Suprapubic skin (tissue), 4 donors: ENCODE data around the gene TUBB2A. TPM values are rescaled to one million over a fixed set of nuclear protein-coding genes. Genes with fewer than 3 reads are reported as not detected.
A peak's percentile ranks its signal among the peaks of the same experiment; 100 is the strongest.
"Not testable (repeated sequence)": the region's sequence is repeated elsewhere in the genome, so short reads cannot be mapped to it uniquely, and the experiment has no call there.

ENCODE experiments used
- DNase-seq, 2 donors: peaks; one replicate each; pipeline ENCODE4 v3.0.0-alpha.2; 2019; ENCODE audit warnings: low spot score in 2 of 2
- H3K27ac ChIP-seq: fragments of 200-600 bp; sonication (generic); one replicate; pipeline ENCODE4 v1.5.1; 2019
- H3K27me3 ChIP-seq: fragments of 200-600 bp; sonication (generic); one replicate; pipeline ENCODE4 v1.5.1; 2019
- H3K36me3 ChIP-seq: fragments of 200-600 bp; sonication (generic); one replicate; pipeline ENCODE4 v1.5.1; 2019
- H3K4me1 ChIP-seq: fragments of 200-600 bp; sonication (generic); one replicate; pipeline ENCODE4 v1.5.1; 2019
- H3K4me3 ChIP-seq: fragments of 200-600 bp; sonication (generic); one replicate; pipeline ENCODE4 v1.5.1; 2019; ENCODE audit warnings: mild to moderate bottlenecking
- H3K9me3 ChIP-seq: fragments of 200-600 bp; sonication (generic); one replicate; pipeline ENCODE4 v1.5.1; 2019
- CTCF ChIP-seq, 2 donors: fragments of 200-600 bp in 1 of 2; fragments of 450-650 bp in 1 of 2; sonication (generic) in 1 of 2; IDR thresholded peaks; one replicate each; pipeline ENCODE4 v1.5.1; 2016 to 2019; ENCODE audit warnings: antibody characterized with exemption in 2 of 2, mild to moderate bottlenecking in 1 of 2, moderate library complexity in 1 of 2
- EP300 ChIP-seq: sonication (generic); formaldehyde crosslinking; IDR thresholded peaks from one replicate; pipeline ENCODE4 v1.6.1; 2017; ENCODE audit warnings: antibody characterized with exemption
- POLR2A ChIP-seq, 2 donors: fragments of 450-650 bp; IDR thresholded peaks; one replicate each; pipeline ENCODE4 v1.6.1; 2017; ENCODE audit warnings: antibody characterized with exemption in 2 of 2, mild to moderate bottlenecking in 2 of 2, moderate library complexity in 2 of 2
- POLR2AphosphoS5 ChIP-seq, 3 donors: sonication (generic); formaldehyde crosslinking; IDR thresholded peaks; one replicate each; pipeline ENCODE4 v1.6.1; 2017; ENCODE audit warnings: antibody characterized with exemption in 3 of 3
- WGBS: methylation state at CpG from one replicate; pipeline ENCODE4 v1.1.5; 2018; 5-methylcytosine and 5-hydroxymethylcytosine counted together
- total RNA-seq, 4 donors: library from RNA; depleted of rRNA; stranded (reverse); fragments of >200 nt; gene quantifications; one replicate each; pipeline ENCODE4 v1.1.0, GENCODE V29; 2016

TUBB2A gene
- total RNA-seq, 4 donors from 2014 or later, result 121 to 338 (median 242) TPM

GRCh38 chr6:3188262-3188661, 30.9 kb upstream of the TUBB2A start:
- H3K27me3 ChIP-seq, result no peaks in the 10 kb centered on the region
- no peak overlapping the region for H3K27ac ChIP-seq
- H3K4me3 ChIP-seq, result no peak overlapping the region
- H3K36me3 ChIP-seq, result no peaks in the 10 kb centered on the region
- TF ChIP-seq EP300 (no peak), POLR2AphosphoS5 (IDR thresholded peaks at IDR 0.05) (no peak), POLR2A (IDR thresholded peaks at IDR 0.05) (no peak), CTCF (IDR thresholded peaks at IDR 0.05) (no peak)
- no peaks in the 10 kb centered on the region for H3K9me3 ChIP-seq
- DNase-seq, result no peak
- H3K4me1 ChIP-seq, result peaks cover 5% of the 10 kb centered on the region
- 98% methylated on average over 5 of the region's 7 CpGs for WGBS

DNA sequence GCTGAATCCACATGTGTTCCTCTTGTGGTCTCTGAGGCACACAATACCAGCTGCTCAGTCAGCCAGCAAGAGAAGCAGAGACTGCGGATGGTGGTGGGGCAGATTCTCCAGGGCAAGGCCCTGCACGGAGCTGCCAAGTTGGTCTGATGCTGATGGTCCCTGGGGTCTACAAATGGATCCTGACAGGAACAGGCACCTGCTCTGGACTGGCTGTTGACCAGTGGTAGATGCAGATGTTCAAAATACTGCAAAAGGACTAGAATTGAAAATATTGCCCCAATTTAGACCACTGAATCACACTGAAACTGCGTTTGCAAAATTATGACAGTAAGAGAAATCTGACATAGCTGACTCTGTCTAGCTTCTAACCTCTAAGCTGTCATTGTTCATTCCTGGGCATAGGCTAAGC, 29.6 kb upstream of the TUBB2A start:
- WGBS, result 91% methylated on average over 3 of the region's 3 CpGs
- peaks cover 5% of the 10 kb centered on the region for H3K4me1 ChIP-seq
- H3K27me3 ChIP-seq, result no peaks in the 10 kb centered on the region
- H3K9me3 ChIP-seq, result no peaks in the 10 kb centered on the region
- no peak overlapping the region for H3K4me3 ChIP-seq
- no peak overlapping the region for H3K27ac ChIP-seq
- DNase-seq, result no peak
- no peaks in the 10 kb centered on the region for H3K36me3 ChIP-seq
- no peak for TF ChIP-seq CTCF (IDR thresholded peaks at IDR 0.05)
- TF ChIP-seq EP300, result no peak
- no peak for TF ChIP-seq POLR2A (IDR thresholded peaks at IDR 0.05)
- TF ChIP-seq POLR2AphosphoS5 (IDR thresholded peaks at IDR 0.05), result no peak

DNA sequence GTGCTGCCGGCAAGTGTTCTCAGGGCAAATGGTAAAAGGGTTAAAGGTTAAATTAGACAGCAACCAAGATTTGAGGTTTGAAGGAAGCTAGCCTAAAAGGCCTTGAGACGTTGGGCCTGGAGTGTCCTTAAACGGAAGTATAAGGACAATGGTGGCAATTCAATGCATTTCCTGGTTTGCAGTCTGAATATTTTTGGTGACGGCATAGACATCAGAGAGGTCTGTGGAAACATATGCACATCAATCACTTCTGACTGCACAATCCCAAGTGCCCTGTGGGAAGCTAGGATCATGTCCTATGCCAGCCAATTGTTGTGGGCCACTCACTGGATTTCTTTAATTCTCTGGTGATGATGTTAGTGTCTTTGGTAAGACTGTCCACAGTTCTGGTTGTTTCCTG, 25.7 kb upstream of the TUBB2A start:
- Histone ChIP-seq H3K27me3 (no peaks in the 10 kb centered on the region), H3K9me3 (no peaks in the 10 kb centered on the region), H3K4me3 (no peak overlapping the region), H3K4me1 (peaks cover 5% of the 10 kb centered on the region), H3K36me3 (no peaks in the 10 kb centered on the region), H3K27ac (no peak overlapping the region)
- DNase-seq, result no peak
- WGBS, result 88% methylated on average over 4 of the region's 4 CpGs
- TF ChIP-seq POLR2A (IDR thresholded peaks at IDR 0.05) (no peak), POLR2AphosphoS5 (IDR thresholded peaks at IDR 0.05) (no peak), EP300 (no peak), CTCF (IDR thresholded peaks at IDR 0.05) (no peak)

- no peak for TF ChIP-seq POLR2A (IDR thresholded peaks at IDR 0.05)
- TF ChIP-seq POLR2AphosphoS5 (IDR thresholded peaks at IDR 0.05), result no peak
- TF ChIP-seq CTCF (IDR thresholded peaks at IDR 0.05), result no peak
- no peak for TF ChIP-seq EP300
- no peaks in the 10 kb centered on the region for H3K4me1 ChIP-seq
- no peak overlapping the region for H3K4me3 ChIP-seq
- no peak overlapping the region for H3K27ac ChIP-seq
- no peak for DNase-seq
- WGBS, result 73% methylated on average over 2 of the region's 2 CpGs
- no peaks in the 10 kb centered on the region for H3K36me3 ChIP-seq
- H3K27me3 ChIP-seq, result no peaks in the 10 kb centered on the region
- H3K9me3 ChIP-seq, result no peaks in the 10 kb centered on the region
These were observed 23.8 kb upstream of the TUBB2A start for GRCh38 chr6:3181105-3181504.

GRCh38 chr6:3179945-3180344, 22.6 kb upstream of the TUBB2A start:
- not testable (repeated sequence) for H3K36me3 ChIP-seq, H3K9me3 ChIP-seq, H3K27ac ChIP-seq, DNase-seq, H3K27me3 ChIP-seq, H3K4me1 ChIP-seq
- peak overlapping the region; percentile 30 for H3K4me3 ChIP-seq
- 73% methylated on average over 3 of the region's 8 CpGs for WGBS

- H3K27ac ChIP-seq, DNase-seq, H3K4me1 ChIP-seq, H3K36me3 ChIP-seq, H3K9me3 ChIP-seq, H3K4me3 ChIP-seq, H3K27me3 ChIP-seq: not testable (repeated sequence)
- 67% methylated on average over 5 of the region's 8 CpGs for WGBS
These were observed 21.3 kb upstream of the TUBB2A start for GRCh38 chr6:3178666-3179065.
